HCT116 (cell line): ENCODE data around the gene DCDC2C. TPM values are rescaled to one million over a fixed set of nuclear protein-coding genes. Genes with fewer than 3 reads are reported as not detected.

ENCODE experiments used
- ATAC-seq: fragments of 200-7000 bp; cut with Tn5 transposase; 2 replicates; pipeline ENCODE4 v1.9.1; 2020; ENCODE audit warnings: mild to moderate bottlenecking, moderate library complexity
- BruUV-seq: library from RNA; stranded (reverse); fragments of 400-500 nt; replicated peaks from 2 replicates; lab custom pipeline; 2021; lab: Mats Ljungman, UMichigan
- CTCF ChIA-PET: fragments of 300-600 bp; sonication (Branson Sonifier 250); formaldehyde crosslinking; loops from one replicate; lab custom pipeline; 2021; ENCODE audit warnings: antibody characterized with exemption; lab: Charles Lee
- POLR2A ChIA-PET: fragments of 300-600, 350-600 bp; sonication (Branson Sonifier 250); formaldehyde crosslinking; loops from one replicate; lab custom pipeline; 2021; ENCODE audit warnings: antibody characterized with exemption; lab: Charles Lee
- RAD21 ChIA-PET, 2 experiments: fragments of 300-600 bp; sonication (Branson Sonifier 250); formaldehyde crosslinking; loops; one replicate each; lab custom pipeline; 2023; ENCODE audit warnings: low total read pairs in 2 of 2; ENCODE audit not compliant: uncharacterized antibody in 2 of 2, unreplicated experiment in 2 of 2, low non-redundant PET in 1 of 2; lab: Charles Lee
- DNase-seq: peaks from one replicate; pipeline ENCODE4 v3.0.0-alpha.2; 2010; ENCODE audit warnings: low read depth, low spot score
- H2AFZ ChIP-seq: fragments of 200-600 bp; shearing (Covaris generic), sonication (generic); 2 replicates; pipeline ENCODE4 v1.6.1; 2017; ENCODE audit warnings: low read depth, mixed run types, mixed read lengths, antibody characterized with exemption, low read length; ENCODE audit not compliant: poor library complexity, severe bottlenecking
- H3K27ac ChIP-seq: 2 replicates; pipeline ENCODE4 v1.5.1; 2012; ENCODE audit warnings: low read depth, low read length
- H3K27me3 ChIP-seq: fragments of 200-600 bp; sonication (generic); 2 replicates; pipeline ENCODE4 v1.6.1; 2016; ENCODE audit warnings: mixed run types, low read length, mixed read lengths; ENCODE audit not compliant: insufficient read depth
- H3K36me3 ChIP-seq, 2 experiments: fragments of 200-500 bp in 1 of 2; fragments of 200-600 bp in 1 of 2; sonication (Bioruptor generic) in 1 of 2; sonication (generic) in 1 of 2; 2 replicates each; pipeline versions ENCODE4 v1.5.1 to v1.6.1; 2014 to 2016; ENCODE audit warnings: low read length in 2 of 2, inconsistent platforms in 1 of 2, mixed read lengths in 1 of 2, mixed run types in 1 of 2; ENCODE audit not compliant: insufficient read depth in 2 of 2, control insufficient read depth in 1 of 2
- H3K4me1 ChIP-seq, 2 experiments: fragments of 200-600 bp in 1 of 2; sonication (generic) in 1 of 2; 2 replicates each; pipeline versions ENCODE4 v1.5.1 to v1.6.1; 2012 to 2017; ENCODE audit warnings: low read length in 2 of 2, inconsistent platforms in 1 of 2, mild to moderate bottlenecking in 1 of 2, mixed read lengths in 1 of 2, mixed run types in 1 of 2, moderate library complexity in 1 of 2; ENCODE audit not compliant: insufficient read depth in 2 of 2, control insufficient read depth in 1 of 2
- H3K4me2 ChIP-seq: fragments of 200-600 bp; sonication (generic); 2 replicates; pipeline ENCODE4 v1.6.1; 2017; ENCODE audit warnings: mixed run types, low read length, mixed read lengths
- H3K4me3 ChIP-seq, 2 experiments: fragments of 200-600 bp in 1 of 2; sonication (generic) in 1 of 2; replicated peaks in 1 of 2; 2 replicates each; pipeline ENCODE4 v1.5.1; 2011 to 2016; ENCODE audit warnings: low read length in 2 of 2, control low read depth in 1 of 2, low read depth in 1 of 2, mild to moderate bottlenecking in 1 of 2, mixed read lengths in 1 of 2, mixed run types in 1 of 2
- H3K79me2 ChIP-seq: fragments of 200-600 bp; sonication (generic); 2 replicates; pipeline ENCODE4 v1.6.1; 2017; ENCODE audit warnings: mild to moderate bottlenecking, mixed run types, low read length, moderate library complexity, mixed read lengths; ENCODE audit not compliant: insufficient read depth
- H3K9ac ChIP-seq: fragments of 200-600 bp; sonication (generic); 2 replicates; pipeline ENCODE4 v1.6.1; 2016; ENCODE audit warnings: low read length, mixed read lengths
- H3K9me2 ChIP-seq: fragments of 200-600 bp; sonication (generic), shearing (Covaris generic); 2 replicates; pipeline ENCODE4 v1.6.1; 2017; ENCODE audit warnings: mixed run types, mild to moderate bottlenecking, moderate library complexity; ENCODE audit not compliant: insufficient read depth
- H3K9me3 ChIP-seq, 2 experiments: fragments of 200-500 bp in 1 of 2; fragments of 200-600 bp in 1 of 2; sonication (Bioruptor generic) in 1 of 2; sonication (generic) in 1 of 2; 2 replicates each; pipeline ENCODE4 v1.6.1; 2014 to 2017; ENCODE audit warnings: low read length in 2 of 2, mixed read lengths in 2 of 2, inconsistent platforms in 1 of 2, low read depth in 1 of 2, mild to moderate bottlenecking in 1 of 2, mixed run types in 1 of 2, moderate library complexity in 1 of 2; ENCODE audit not compliant: control insufficient read depth in 1 of 2, insufficient read depth in 1 of 2
- H4K20me1 ChIP-seq: fragments of 200-600 bp; sonication (generic), shearing (Covaris generic); 2 replicates; pipeline ENCODE4 v1.6.1; 2017; ENCODE audit warnings: mixed run types, mild to moderate bottlenecking, moderate library complexity; ENCODE audit not compliant: insufficient read depth
- CBX3 ChIP-seq: IDR thresholded peaks from 2 replicates; pipeline ENCODE4 v1.6.1; 2012; ENCODE audit warnings: low read depth
- CEBPB ChIP-seq: IDR thresholded peaks from 2 replicates; pipeline ENCODE4 v1.6.1; 2012; ENCODE audit warnings: low read depth
- EGR1 ChIP-seq: IDR thresholded peaks from 2 replicates; pipeline ENCODE4 v1.6.1; 2012; ENCODE audit warnings: low read depth
- ELF1 ChIP-seq: IDR thresholded peaks from 2 replicates; pipeline ENCODE4 v1.6.1; 2012; ENCODE audit warnings: low read depth, borderline replicate concordance
- EZH2 ChIP-seq: fragments of 200-600 bp; sonication (generic); IDR thresholded peaks from 2 replicates; pipeline ENCODE4 v1.6.1; 2017; ENCODE audit warnings: antibody characterized with exemption, mixed run types
- EZH2phosphoT487 ChIP-seq: fragments of 200-600 bp; IDR thresholded peaks from 2 replicates; pipeline ENCODE4 v1.6.1; 2018; ENCODE audit warnings: antibody characterized with exemption, borderline replicate concordance
- JUND ChIP-seq: IDR thresholded peaks from 2 replicates; pipeline ENCODE4 v1.6.1; 2012
- POLR2A ChIP-seq: IDR thresholded peaks from 2 replicates; pipeline ENCODE4 v1.7.0; 2011; ENCODE audit warnings: borderline replicate concordance; ENCODE audit not compliant: insufficient read depth, insufficient read length; ENCODE audit errors: extremely low read depth
- SP1 ChIP-seq: IDR thresholded peaks from 2 replicates; pipeline ENCODE4 v1.6.1; 2012; ENCODE audit warnings: low read depth
- SRF ChIP-seq: IDR thresholded peaks from 2 replicates; pipeline ENCODE4 v1.6.1; 2012; ENCODE audit warnings: low read depth
- YY1 ChIP-seq: IDR thresholded peaks from 2 replicates; pipeline ENCODE4 v1.6.1; 2011; ENCODE audit warnings: low read length, low read depth, moderate library complexity, mild to moderate bottlenecking; ENCODE audit not compliant: insufficient replicate concordance; ENCODE audit errors: extremely low read depth
- ZFX ChIP-seq: fragments of 450-650 bp; IDR thresholded peaks from 2 replicates; pipeline ENCODE4 v1.6.1; 2017
- ZNF274 ChIP-seq: fragments of 200-500 bp; sonication (Bioruptor generic); IDR thresholded peaks from 2 replicates; pipeline ENCODE4 v1.6.1; 2014; ENCODE audit warnings: mild to moderate bottlenecking, low read depth, low read length, inconsistent platforms
- intact Hi-C: fragments of 100-400 bp; cut with micrococcal nuclease; formaldehyde crosslinking; loops from 2 replicates; pipeline ENCODE4 v1.10.0; 2022
- total RNA-seq: library from RNA; stranded (reverse); gene quantifications from one replicate; pipeline ENCODE4 v1.2.1, GENCODE V29; 2021; ENCODE audit not compliant: unreplicated experiment
- TF ChIP-seq, protein P1 (sequence below): IDR thresholded peaks from 2 replicates; pipeline ENCODE4 v1.6.1; 2012; ENCODE audit warnings: low read depth
- TF ChIP-seq, protein P2 (sequence below): IDR thresholded peaks from 2 replicates; pipeline ENCODE4 v1.6.1; 2012
- TF ChIP-seq, protein P3 (sequence below): IDR thresholded peaks from 2 replicates; pipeline ENCODE4 v1.6.1; 2011; ENCODE audit warnings: mild to moderate bottlenecking, low read length, moderate library complexity; ENCODE audit not compliant: insufficient replicate concordance; ENCODE audit errors: extremely low read depth

Gene DCDC2C
- total RNA-seq, 1 experiment from 2014 or later, result not detected

DNA sequence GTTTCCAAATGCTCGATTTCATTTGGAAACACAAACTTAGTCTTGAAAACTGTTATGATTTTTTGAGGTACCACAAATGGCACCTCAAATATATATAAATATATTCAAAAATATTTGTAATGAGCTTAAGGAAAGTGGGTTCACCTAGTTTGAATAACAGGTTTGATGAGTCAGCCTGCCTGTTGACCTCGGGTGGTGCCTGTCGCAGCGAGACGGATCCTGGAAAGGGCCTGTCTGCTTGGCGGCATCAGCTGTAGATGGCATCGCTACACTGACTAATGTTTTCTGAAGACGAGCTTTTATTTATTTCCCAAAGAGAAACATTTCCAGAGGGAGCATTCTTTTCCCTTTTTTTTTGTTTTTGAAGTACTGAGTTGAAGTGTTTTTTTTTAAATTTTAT is 38.5 kb upstream of the DCDC2C start:
- no peak for TF ChIP-seq SP1
- TF ChIP-seq, protein P1, sequence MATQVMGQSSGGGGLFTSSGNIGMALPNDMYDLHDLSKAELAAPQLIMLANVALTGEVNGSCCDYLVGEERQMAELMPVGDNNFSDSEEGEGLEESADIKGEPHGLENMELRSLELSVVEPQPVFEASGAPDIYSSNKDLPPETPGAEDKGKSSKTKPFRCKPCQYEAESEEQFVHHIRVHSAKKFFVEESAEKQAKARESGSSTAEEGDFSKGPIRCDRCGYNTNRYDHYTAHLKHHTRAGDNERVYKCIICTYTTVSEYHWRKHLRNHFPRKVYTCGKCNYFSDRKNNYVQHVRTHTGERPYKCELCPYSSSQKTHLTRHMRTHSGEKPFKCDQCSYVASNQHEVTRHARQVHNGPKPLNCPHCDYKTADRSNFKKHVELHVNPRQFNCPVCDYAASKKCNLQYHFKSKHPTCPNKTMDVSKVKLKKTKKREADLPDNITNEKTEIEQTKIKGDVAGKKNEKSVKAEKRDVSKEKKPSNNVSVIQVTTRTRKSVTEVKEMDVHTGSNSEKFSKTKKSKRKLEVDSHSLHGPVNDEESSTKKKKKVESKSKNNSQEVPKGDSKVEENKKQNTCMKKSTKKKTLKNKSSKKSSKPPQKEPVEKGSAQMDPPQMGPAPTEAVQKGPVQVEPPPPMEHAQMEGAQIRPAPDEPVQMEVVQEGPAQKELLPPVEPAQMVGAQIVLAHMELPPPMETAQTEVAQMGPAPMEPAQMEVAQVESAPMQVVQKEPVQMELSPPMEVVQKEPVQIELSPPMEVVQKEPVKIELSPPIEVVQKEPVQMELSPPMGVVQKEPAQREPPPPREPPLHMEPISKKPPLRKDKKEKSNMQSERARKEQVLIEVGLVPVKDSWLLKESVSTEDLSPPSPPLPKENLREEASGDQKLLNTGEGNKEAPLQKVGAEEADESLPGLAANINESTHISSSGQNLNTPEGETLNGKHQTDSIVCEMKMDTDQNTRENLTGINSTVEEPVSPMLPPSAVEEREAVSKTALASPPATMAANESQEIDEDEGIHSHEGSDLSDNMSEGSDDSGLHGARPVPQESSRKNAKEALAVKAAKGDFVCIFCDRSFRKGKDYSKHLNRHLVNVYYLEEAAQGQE, result no peak
- no peak for TF ChIP-seq SRF
- TF ChIP-seq, protein P2, sequence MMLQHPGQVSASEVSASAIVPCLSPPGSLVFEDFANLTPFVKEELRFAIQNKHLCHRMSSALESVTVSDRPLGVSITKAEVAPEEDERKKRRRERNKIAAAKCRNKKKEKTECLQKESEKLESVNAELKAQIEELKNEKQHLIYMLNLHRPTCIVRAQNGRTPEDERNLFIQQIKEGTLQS, result no peak
- TF ChIP-seq YY1, result no peak
- no peak for TF ChIP-seq EZH2
- TF ChIP-seq CEBPB, result no peak
- TF ChIP-seq ELF1, result no peak
- TF ChIP-seq POLR2A, result no peak
- no peak for TF ChIP-seq EGR1
- TF ChIP-seq ZNF274, result no peak
- TF ChIP-seq CBX3, result no peak
- TF ChIP-seq, protein P3, sequence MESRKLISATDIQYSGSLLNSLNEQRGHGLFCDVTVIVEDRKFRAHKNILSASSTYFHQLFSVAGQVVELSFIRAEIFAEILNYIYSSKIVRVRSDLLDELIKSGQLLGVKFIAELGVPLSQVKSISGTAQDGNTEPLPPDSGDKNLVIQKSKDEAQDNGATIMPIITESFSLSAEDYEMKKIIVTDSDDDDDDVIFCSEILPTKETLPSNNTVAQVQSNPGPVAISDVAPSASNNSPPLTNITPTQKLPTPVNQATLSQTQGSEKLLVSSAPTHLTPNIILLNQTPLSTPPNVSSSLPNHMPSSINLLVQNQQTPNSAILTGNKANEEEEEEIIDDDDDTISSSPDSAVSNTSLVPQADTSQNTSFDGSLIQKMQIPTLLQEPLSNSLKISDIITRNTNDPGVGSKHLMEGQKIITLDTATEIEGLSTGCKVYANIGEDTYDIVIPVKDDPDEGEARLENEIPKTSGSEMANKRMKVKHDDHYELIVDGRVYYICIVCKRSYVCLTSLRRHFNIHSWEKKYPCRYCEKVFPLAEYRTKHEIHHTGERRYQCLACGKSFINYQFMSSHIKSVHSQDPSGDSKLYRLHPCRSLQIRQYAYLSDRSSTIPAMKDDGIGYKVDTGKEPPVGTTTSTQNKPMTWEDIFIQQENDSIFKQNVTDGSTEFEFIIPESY, result no peak
- TF ChIP-seq JUND, result no peak
- no peak for TF ChIP-seq ZFX
- no peak for TF ChIP-seq EZH2phosphoT487
- H3K4me1 ChIP-seq, result peaks cover 14 to 31% of the 10 kb centered on the region in 2 experiments
- no peaks in the 10 kb centered on the region for H3K9me3 ChIP-seq
- BruUV-seq, result no TSS peak
- RAD21 ChIA-PET, result no interaction called here
- DNase-seq (no peak), ATAC-seq (no peak)
- intact Hi-C loops, result no loop called here
- CTCF ChIA-PET, result no interaction called here
- H3K9ac ChIP-seq, result no peak overlapping the region
- H3K36me3 ChIP-seq, result no peaks in the 10 kb centered on the region
- H3K27me3 ChIP-seq, result no peaks in the 10 kb centered on the region
- H3K27ac ChIP-seq, result no peak overlapping the region
- H4K20me1 ChIP-seq, result no peaks in the 10 kb centered on the region
- no peak overlapping the region for H2AFZ ChIP-seq
- no peak overlapping the region for H3K4me3 ChIP-seq
- H3K4me2 ChIP-seq, result no peak overlapping the region
- POLR2A ChIA-PET, result no interaction called here
- no peaks in the 10 kb centered on the region for H3K9me2 ChIP-seq
- H3K79me2 ChIP-seq, result no peaks in the 10 kb centered on the region
